Mucosa of descending colon (tissue), 3 donors: ENCODE measurements around the gene OSGEPL1. TPM values are rescaled to one million over a fixed set of nuclear protein-coding genes. Genes with fewer than 3 reads are reported as not detected.

ENCODE experiments used
- ATAC-seq: fragments of 200-7000 bp; cut with Tn5 transposase; one replicate; pipeline ENCODE4 v1.9.1; 2020; ENCODE audit warnings: mild to moderate bottlenecking, moderate library complexity
- DNase-seq, 3 donors: peaks; one replicate each; pipeline ENCODE4 v3.0.0-alpha.2; 2020
- H3K36me3 ChIP-seq: fragments of 200-600 bp; one replicate; pipeline ENCODE4 v1.8.0; 2021; ENCODE audit warnings: low read depth, mild to moderate bottlenecking
- H3K4me1 ChIP-seq: fragments of 200-600 bp; one replicate; pipeline ENCODE4 v1.8.0; 2021; ENCODE audit warnings: low read depth, mild to moderate bottlenecking
- H3K4me3 ChIP-seq: fragments of 200-600 bp; one replicate; pipeline ENCODE4 v1.8.0; 2021; ENCODE audit warnings: mild to moderate bottlenecking
- H3K9me3 ChIP-seq: fragments of 200-600 bp; one replicate; pipeline ENCODE4 v1.8.0; 2021; ENCODE audit warnings: mild to moderate bottlenecking
- intact Hi-C, 2 donors: fragments of 100-400 bp; cut with DNase I in 1 of 2; cut with micrococcal nuclease in 1 of 2; formaldehyde crosslinking; loops; one replicate each; pipeline versions ENCODE4 v1.11.0 to v1.11.1; 2022; cut with DNase I, micrococcal nuclease
- total RNA-seq, 3 donors: library from RNA; stranded (reverse); fragmentation: NEBNext Ultra II Directional in 2 of 3; extraction: Animal tissue kit (Norgen Biotek cat#: 25700) in 2 of 3; gene quantifications; one replicate each; pipeline versions ENCODE4 v1.2.1 to v1.2.4, GENCODE V29; 2021 to 2023
- TF ChIP-seq, protein P1 (sequence below): fragments of 200-600 bp; IDR thresholded peaks from one replicate; pipeline ENCODE4 v1.8.0; 2022; ENCODE audit warnings: antibody characterized with exemption, mild to moderate bottlenecking
- donor health status: DM: no; HTN: no; CAD: no; lungs with moderate emphysema.
- donor health status: DM: no; HTN: no; CAD: no.
- donor health status: DM: no; HTN: yes; CAD: no.

OSGEPL1 gene
- total RNA-seq, 3 donors from 2014 or later: 3.9 to 5.1 (median 4.3) TPM

DNA sequence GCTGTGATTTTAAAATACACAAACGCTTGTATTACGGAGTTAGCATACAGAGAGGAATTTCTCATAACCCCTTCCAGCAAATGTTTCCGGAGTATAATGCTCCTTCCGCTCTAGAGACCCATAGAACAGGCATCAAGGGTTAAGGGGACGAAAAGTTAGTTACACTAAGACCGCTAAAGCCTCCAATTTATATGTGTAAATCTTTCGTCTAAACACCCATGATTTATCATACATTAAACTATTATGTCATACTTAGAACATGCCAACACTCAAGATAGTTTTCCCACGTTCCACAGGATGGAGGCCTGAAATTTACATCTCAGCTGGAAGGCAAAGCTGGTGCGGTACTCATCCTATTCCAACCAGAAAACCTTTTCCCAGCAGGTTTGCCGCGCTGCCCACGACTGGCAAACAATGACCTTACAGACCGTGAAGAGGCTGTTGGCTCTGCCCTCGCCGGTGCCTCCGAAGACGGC, 20.9 kb upstream of the OSGEPL1 start:
- DNase-seq (no peak), ATAC-seq (peak; percentile 14)
- H3K4me3 ChIP-seq: peak overlapping the region; percentile 70

DNA sequence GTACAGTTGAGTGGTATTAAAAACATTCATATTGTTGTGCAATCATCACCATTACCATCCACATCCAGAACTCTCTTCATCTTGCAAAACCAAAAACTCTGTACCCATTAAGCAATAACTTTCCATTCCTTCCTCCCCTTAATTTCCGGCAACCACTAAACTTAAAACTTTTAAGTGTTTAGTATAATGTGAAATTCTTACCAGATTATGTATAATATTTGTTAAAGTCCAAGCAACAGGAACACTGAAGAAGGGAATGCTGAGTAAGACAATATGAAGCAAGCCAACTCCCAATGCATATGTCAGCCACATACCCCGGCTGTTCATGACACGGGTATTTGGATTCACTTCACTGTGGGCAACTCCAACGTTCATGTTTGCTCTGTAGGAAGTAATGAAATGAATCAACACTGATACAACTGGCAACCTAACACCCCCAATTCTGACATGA, 19.7 kb upstream of the OSGEPL1 start:
- TF ChIP-seq, protein P1, sequence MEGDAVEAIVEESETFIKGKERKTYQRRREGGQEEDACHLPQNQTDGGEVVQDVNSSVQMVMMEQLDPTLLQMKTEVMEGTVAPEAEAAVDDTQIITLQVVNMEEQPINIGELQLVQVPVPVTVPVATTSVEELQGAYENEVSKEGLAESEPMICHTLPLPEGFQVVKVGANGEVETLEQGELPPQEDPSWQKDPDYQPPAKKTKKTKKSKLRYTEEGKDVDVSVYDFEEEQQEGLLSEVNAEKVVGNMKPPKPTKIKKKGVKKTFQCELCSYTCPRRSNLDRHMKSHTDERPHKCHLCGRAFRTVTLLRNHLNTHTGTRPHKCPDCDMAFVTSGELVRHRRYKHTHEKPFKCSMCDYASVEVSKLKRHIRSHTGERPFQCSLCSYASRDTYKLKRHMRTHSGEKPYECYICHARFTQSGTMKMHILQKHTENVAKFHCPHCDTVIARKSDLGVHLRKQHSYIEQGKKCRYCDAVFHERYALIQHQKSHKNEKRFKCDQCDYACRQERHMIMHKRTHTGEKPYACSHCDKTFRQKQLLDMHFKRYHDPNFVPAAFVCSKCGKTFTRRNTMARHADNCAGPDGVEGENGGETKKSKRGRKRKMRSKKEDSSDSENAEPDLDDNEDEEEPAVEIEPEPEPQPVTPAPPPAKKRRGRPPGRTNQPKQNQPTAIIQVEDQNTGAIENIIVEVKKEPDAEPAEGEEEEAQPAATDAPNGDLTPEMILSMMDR: no peak
- H3K9me3 ChIP-seq: no peaks in the 10 kb centered on the region
- intact Hi-C loops: no loop called here
- H3K4me3 ChIP-seq: no peak overlapping the region
- H3K4me1 ChIP-seq: peaks cover 6% of the 10 kb centered on the region
- no peaks in the 10 kb centered on the region for H3K36me3 ChIP-seq
- no peak for ATAC-seq
- no peak for DNase-seq

More for the DNA sequence above, 20.9 kb upstream of the OSGEPL1 start:
- TF ChIP-seq, protein P1: no peak
- intact Hi-C loops: no loop called here
- H3K9me3 ChIP-seq: no peaks in the 10 kb centered on the region
- peaks cover 6% of the 10 kb centered on the region for H3K4me1 ChIP-seq
- no peaks in the 10 kb centered on the region for H3K36me3 ChIP-seq

GRCh38 chr2:189772212-189772611, 9.6 kb upstream of the OSGEPL1 start:
- no peak for ATAC-seq
- Histone ChIP-seq H3K9me3 (no peaks in the 10 kb centered on the region), H3K4me1 (no peaks in the 10 kb centered on the region), H3K4me3 (no peak overlapping the region), H3K36me3 (no peaks in the 10 kb centered on the region)
- TF ChIP-seq, protein P1: no peak
- intact Hi-C loops: no loop called here
- DNase-seq: no peak

GRCh38 chr2:189770590-189771322, 8.2 kb upstream of the OSGEPL1 start:
- TF ChIP-seq, protein P1: no peak
- no peak for ATAC-seq
- intact Hi-C loops: no loop called here
- Histone ChIP-seq H3K36me3 (no peaks in the 10 kb centered on the region), H3K9me3 (no peaks in the 10 kb centered on the region), H3K4me1 (no peaks in the 10 kb centered on the region), H3K4me3 (no peak overlapping the region)
- no peak for DNase-seq

DNA sequence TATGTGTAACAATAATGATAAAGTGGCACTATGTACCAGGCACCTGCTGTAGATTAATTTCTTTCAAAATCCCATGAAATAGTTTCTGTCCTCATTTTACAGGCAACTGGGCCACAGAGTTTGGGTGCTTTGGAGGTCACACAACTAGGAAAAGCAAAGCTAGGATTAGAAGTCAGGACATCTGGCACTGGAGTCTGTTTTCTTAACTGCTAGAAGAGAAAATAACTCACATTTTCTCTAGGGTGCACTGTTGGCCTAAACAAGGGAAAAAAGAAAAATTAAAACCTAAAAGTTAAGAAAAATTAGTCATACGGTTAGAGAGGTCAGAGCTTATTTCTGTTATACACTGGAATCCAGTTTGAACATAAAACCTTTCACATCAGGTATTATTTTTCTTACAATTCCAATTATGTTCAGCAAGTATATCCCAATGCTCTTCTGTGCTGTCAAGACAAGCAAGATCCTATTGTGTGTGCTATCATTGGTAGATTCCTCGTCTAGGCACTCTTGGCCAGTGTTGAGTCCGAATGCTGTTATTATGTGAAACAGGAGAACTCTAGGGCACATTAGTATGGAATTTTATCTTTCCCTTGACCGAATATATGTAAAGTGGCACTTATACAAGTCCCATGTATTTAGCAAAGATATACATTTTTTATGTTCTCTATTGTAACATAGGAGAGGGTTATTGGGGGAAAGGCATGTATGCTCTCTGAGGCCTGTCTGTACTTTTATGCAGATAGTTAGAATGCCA, 1.5 kb upstream of the OSGEPL1 start:
- H3K4me3 ChIP-seq: no peak overlapping the region
- peaks cover 4% of the 10 kb centered on the region for H3K4me1 ChIP-seq
- DNase-seq (no peak), ATAC-seq (no peak)
- no peaks in the 10 kb centered on the region for H3K36me3 ChIP-seq
- TF ChIP-seq, protein P1: no peak
- H3K9me3 ChIP-seq: no peaks in the 10 kb centered on the region
- intact Hi-C loops: loop anchor here in 1 of 2 donors (10.0 kb wide), 1 partner anchor 99 kb away; the partner anchor contains the start of gene ASNSD1
